SK-N-SH (cell line): ENCODE data around the gene TTC16. TPM values are rescaled to one million over a fixed set of nuclear protein-coding genes. Genes with fewer than 3 reads are reported as not detected.

Experiments
- CTCF ChIA-PET: fragments of 300-600, 350-600 bp; formaldehyde crosslinking; extraction: SDS; loops from one replicate; lab custom pipeline; 2021; lab: Yijun Ruan, JAX
- POLR2A ChIA-PET: fragments of 350-600 bp; sonication (Branson Sonifier 250); formaldehyde crosslinking; extraction: SDS; loops from one replicate; lab custom pipeline; 2020; ENCODE audit warnings: antibody characterized with exemption, inconsistent platforms; lab: Yijun Ruan, JAX
- DNase-seq: peaks from one replicate; pipeline ENCODE4 v3.0.0; 2012
- H2AFZ ChIP-seq: fragments of 200-600 bp; sonication (generic); 2 replicates; pipeline ENCODE4 v1.8.1; 2016; ENCODE audit warnings: antibody characterized with exemption, mild to moderate bottlenecking, low read depth
- H3F3A ChIP-seq: fragments of 200-600 bp; sonication (generic); replicated peaks from 2 replicates; pipeline ENCODE3; 2016; ENCODE audit warnings: antibody characterized with exemption, mild to moderate bottlenecking; ENCODE audit not compliant: insufficient read depth
- H3K27ac ChIP-seq, 2 experiments: fragments of 200-500 bp in 1 of 2; fragments of 200-600 bp in 1 of 2; sonication (Bioruptor generic) in 1 of 2; sonication (generic), shearing (Covaris generic) in 1 of 2; 2 replicates each; pipeline versions ENCODE4 v1.5.1 to v1.6.1; 2014 to 2016; ENCODE audit warnings: low read depth in 2 of 2, inconsistent platforms in 1 of 2, low read length in 1 of 2, mild to moderate bottlenecking in 1 of 2, mixed read lengths in 1 of 2
- H3K27me3 ChIP-seq: fragments of 200-600 bp; sonication (generic), shearing (Covaris generic); 2 replicates; pipeline ENCODE4 v1.6.1; 2016; ENCODE audit warnings: mixed run types; ENCODE audit not compliant: insufficient read depth
- H3K36me3 ChIP-seq, 2 experiments: fragments of 200-500 bp in 1 of 2; fragments of 200-600 bp in 1 of 2; sonication (Bioruptor generic) in 1 of 2; sonication (generic) in 1 of 2; replicated peaks in 1 of 2; 2 replicates each; pipeline versions ENCODE3 to v1.5.1; 2014 to 2016; ENCODE audit warnings: low read length in 1 of 2, mild to moderate bottlenecking in 1 of 2; ENCODE audit not compliant: insufficient read depth in 2 of 2, control insufficient read depth in 1 of 2
- H3K4me1 ChIP-seq, 2 experiments: fragments of 200-500 bp in 1 of 2; fragments of 200-600 bp in 1 of 2; sonication (Bioruptor generic) in 1 of 2; sonication (generic), shearing (Covaris generic) in 1 of 2; 2 replicates each; pipeline versions ENCODE4 v1.5.1 to v1.6.1; 2014 to 2016; ENCODE audit warnings: low read depth in 1 of 2, low read length in 1 of 2, mixed run types in 1 of 2; ENCODE audit not compliant: insufficient read depth in 2 of 2, control insufficient read depth in 1 of 2
- H3K4me2 ChIP-seq: fragments of 200-600 bp; sonication (generic), shearing (Covaris generic); 2 replicates; pipeline ENCODE4 v1.6.1; 2017; ENCODE audit warnings: mixed run types
- H3K4me3 ChIP-seq, 2 experiments: fragments of 200-500 bp in 1 of 2; fragments of 200-600 bp in 1 of 2; sonication (Bioruptor generic) in 1 of 2; sonication (generic), shearing (Covaris generic) in 1 of 2; 2 replicates each; pipeline versions ENCODE4 v1.5.1 to v1.8.1; 2014 to 2016; ENCODE audit warnings: low read depth in 2 of 2, inconsistent platforms in 1 of 2, low read length in 1 of 2, mild to moderate bottlenecking in 1 of 2, mixed read lengths in 1 of 2, moderate library complexity in 1 of 2
- H3K79me2 ChIP-seq: fragments of 200-600 bp; sonication (generic); 2 replicates; pipeline ENCODE4 v1.8.1; 2017; ENCODE audit warnings: mild to moderate bottlenecking; ENCODE audit not compliant: insufficient read depth
- H3K9ac ChIP-seq: fragments of 200-600 bp; sonication (generic); 2 replicates; pipeline ENCODE4 v1.6.1; 2017; ENCODE audit warnings: mixed run types
- H3K9me2 ChIP-seq: fragments of 200-600 bp; sonication (generic); 2 replicates; pipeline ENCODE4 v1.6.1; 2017; ENCODE audit warnings: mixed run types
- H3K9me3 ChIP-seq: fragments of 200-600 bp; sonication (generic); 2 replicates; pipeline ENCODE4 v1.6.1; 2017; ENCODE audit warnings: mixed run types, mild to moderate bottlenecking, moderate library complexity
- H4K20me1 ChIP-seq: fragments of 200-600 bp; sonication (generic); 2 replicates; pipeline ENCODE4 v1.6.1; 2017; ENCODE audit warnings: mild to moderate bottlenecking, mixed run types; ENCODE audit not compliant: insufficient read depth
- CHD2 ChIP-seq: fragments of 150-350 bp; IDR thresholded peaks from 2 replicates; pipeline ENCODE4 v1.6.1; 2018; ENCODE audit warnings: low read length; ENCODE audit not compliant: partially characterized antibody
- CTCF ChIP-seq: fragments of 200-600 bp; sonication (generic); IDR thresholded peaks from 2 replicates; pipeline ENCODE4 v1.6.1; 2017; ENCODE audit warnings: antibody characterized with exemption, mild to moderate bottlenecking, moderate library complexity
- ELF1 ChIP-seq: IDR thresholded peaks from 2 replicates; pipeline ENCODE4 v1.4.0; 2012
- EZH2phosphoT487 ChIP-seq: fragments of 200-600 bp; sonication (generic); IDR thresholded peaks from 2 replicates; pipeline ENCODE4 v1.6.1; 2017; ENCODE audit warnings: low read depth, mixed run types, mild to moderate bottlenecking, antibody characterized with exemption, moderate library complexity, borderline replicate concordance
- FOXJ3 ChIP-seq: sonication (generic); formaldehyde crosslinking; IDR thresholded peaks from 2 replicates; pipeline ENCODE4 v1.5.1; 2020; ENCODE audit warnings: mild to moderate bottlenecking, missing genetic modification reagents
- GABPA ChIP-seq: IDR thresholded peaks from 2 replicates; pipeline ENCODE4 v1.4.0; 2012; ENCODE audit warnings: low read depth, mild to moderate bottlenecking
- GATA2 ChIP-seq: sonication (generic); formaldehyde crosslinking; IDR thresholded peaks from 2 replicates; pipeline ENCODE4 v1.5.0; 2020; ENCODE audit warnings: mild to moderate bottlenecking, missing genetic modification reagents
- IRF3 ChIP-seq: fragments of 150-350 bp; IDR thresholded peaks from 2 replicates; pipeline ENCODE4 v1.6.1; 2016; ENCODE audit warnings: mild to moderate bottlenecking, low read depth, low read length
- MAX ChIP-seq: IDR thresholded peaks from 2 replicates; pipeline ENCODE4 v1.4.0; 2012; ENCODE audit warnings: low read depth
- NRF1 ChIP-seq: IDR thresholded peaks from 2 replicates; pipeline ENCODE4 v1.6.1; 2012; ENCODE audit warnings: low read depth, mild to moderate bottlenecking, low read length
- PBX3 ChIP-seq: IDR thresholded peaks from 2 replicates; pipeline ENCODE4; 2012
- REST ChIP-seq: IDR thresholded peaks from 2 replicates; pipeline ENCODE4 v1.6.1; 2012; ENCODE audit warnings: mild to moderate bottlenecking, low read depth, low read length, moderate library complexity
- SIN3A ChIP-seq: IDR thresholded peaks from 2 replicates; pipeline ENCODE4 v1.6.1; 2012; ENCODE audit warnings: low read depth, mild to moderate bottlenecking, low read length, moderate library complexity, borderline replicate concordance
- TAF1 ChIP-seq: IDR thresholded peaks from 2 replicates; pipeline ENCODE4 v1.6.1; 2012; ENCODE audit warnings: low read depth, mild to moderate bottlenecking, low read length, moderate library complexity, borderline replicate concordance
- TCF12 ChIP-seq: IDR thresholded peaks from 2 replicates; pipeline ENCODE4 v1.4.0; 2012
- USF1 ChIP-seq: IDR thresholded peaks from 2 replicates; pipeline ENCODE4 v1.4.0; 2012; ENCODE audit warnings: low read depth, borderline replicate concordance
- WGBS: methylation state at CpG from one replicate; pipeline ENCODE4 v1.1.6; 2017; ENCODE audit warnings: low lambda C conversion rate; 5-methylcytosine and 5-hydroxymethylcytosine counted together
- polyA plus RNA-seq, 3 experiments: library from polyadenylated mRNA; depleted of rRNA; stranded (reverse); fragments of >200 nt; gene quantifications; 2 replicates each; pipeline ENCODE4 v1.2.3, GENCODE V29; 2012

Gene TTC16
- polyA plus RNA-seq, 1 of the 3 experiments (the other 2 are of a cell fraction) = 0.05 TPM

GRCh38 chr9:127707766-127708165, 8.1 kb upstream of the TTC16 start:
- no peak overlapping the region for H3K27ac ChIP-seq
- no peaks in the 10 kb centered on the region for H3K27me3 ChIP-seq
- H4K20me1 ChIP-seq = no peaks in the 10 kb centered on the region
- no peaks in the 10 kb centered on the region for H3K79me2 ChIP-seq
- 93% methylated on average over 5 of the region's 5 CpGs for WGBS
- no peak overlapping the region for H3K4me2 ChIP-seq
- TF ChIP-seq TAF1 (no peak), ELF1 (no peak), GATA2 (CRISPR knock-in tag) (no peak), TCF12 (no peak), IRF3 (no peak), FOXJ3 (CRISPR knock-in tag) (no peak), PBX3 (no peak), CTCF (no peak), MAX (no peak), SIN3A (no peak), NRF1 (no peak), GABPA (no peak), REST (no peak), CHD2 (no peak), EZH2phosphoT487 (no peak), USF1 (no peak)
- no peaks in the 10 kb centered on the region for H3K9me3 ChIP-seq
- no peak for DNase-seq
- H3K9ac ChIP-seq = no peak overlapping the region
- ChIA-PET CTCF (interaction anchor here (3.7 kb wide), 1 partner anchor 118 kb away, joined by 14 read pairs; no protein-coding TSS in a partner anchor), POLR2A (no interaction called here)
- H3F3A ChIP-seq = no peaks in the 10 kb centered on the region
- H2AFZ ChIP-seq = no peak overlapping the region
- H3K4me3 ChIP-seq = no peak overlapping the region
- no peaks in the 10 kb centered on the region for H3K9me2 ChIP-seq
- no peaks in the 10 kb centered on the region for H3K36me3 ChIP-seq
- H3K4me1 ChIP-seq = peaks cover 0 to 25% of the 10 kb centered on the region in 2 experiments; a peak in 1 of 4 replicates
